ENCODE measurements around the gene PODXL2.
A peak's percentile ranks its signal among the peaks of the same experiment; 100 is the strongest.
"Not testable (repeated sequence)": the region's sequence is repeated elsewhere in the genome, so short reads cannot be mapped to it uniquely, and the experiment has no call there.

The PODXL2 gene

GRCh38 chr3:127654374-127654773 is 25.4 kb downstream of the PODXL2 start:
- no peak for DNase-seq (ENCODE audit: low read depth in 2 of 2, low spot score in 1 of 2)

- DNase-seq (ENCODE audit: low read depth in 2 of 2, low spot score in 1 of 2), result not testable (repeated sequence)
Measured at GRCh38 chr3:127654993-127655392, 26.0 kb downstream of the PODXL2 start.

- no peak for DNase-seq (ENCODE audit: low read depth in 2 of 2, low spot score in 1 of 2)
Measured at GRCh38 chr3:127655641-127656040, 26.7 kb downstream of the PODXL2 start.

GRCh38 chr3:127656906-127657305 is 27.9 kb downstream of the PODXL2 start:
- DNase-seq (ENCODE audit: low read depth in 2 of 2, low spot score in 1 of 2), result no peak

- no peak for DNase-seq (ENCODE audit: low read depth in 2 of 2, low spot score in 1 of 2)
Measured at GRCh38 chr3:127658234-127658633, 29.2 kb downstream of the PODXL2 start.

- DNase-seq (ENCODE audit: low read depth in 2 of 2, low spot score in 1 of 2), result no peak
Measured at GRCh38 chr3:127660621-127661251, 31.8 kb downstream of the PODXL2 start.

- no peak for DNase-seq (ENCODE audit: low read depth in 2 of 2, low spot score in 1 of 2)
Measured at GRCh38 chr3:127661600-127661999, 32.6 kb downstream of the PODXL2 start.

GRCh38 chr3:127662001-127662469 is 33.0 kb downstream of the PODXL2 start:
- DNase-seq (ENCODE audit: low read depth in 2 of 2, low spot score in 1 of 2), result no peak

- no peak for DNase-seq (ENCODE audit: low read depth in 2 of 2, low spot score in 1 of 2)
Measured at GRCh38 chr3:127663151-127663550, 34.2 kb downstream of the PODXL2 start.

- DNase-seq (ENCODE audit: low read depth in 2 of 2, low spot score in 1 of 2), result no peak
Measured at GRCh38 chr3:127665165-127665564, 36.2 kb downstream of the PODXL2 start.

- DNase-seq (ENCODE audit: low read depth in 2 of 2, low spot score in 1 of 2), result no peak
Measured at GRCh38 chr3:127665586-127665985, 36.6 kb downstream of the PODXL2 start.

GRCh38 chr3:127666676-127667075 is 37.7 kb downstream of the PODXL2 start:
- no peak for DNase-seq (ENCODE audit: low read depth in 2 of 2, low spot score in 1 of 2)

GRCh38 chr3:127667119-127667681 is 38.2 kb downstream of the PODXL2 start:
- no peak for DNase-seq (ENCODE audit: low read depth in 2 of 2, low spot score in 1 of 2)

GRCh38 chr3:127668906-127669305 is 39.9 kb downstream of the PODXL2 start:
- no peak for DNase-seq (ENCODE audit: low read depth in 2 of 2, low spot score in 1 of 2)

- DNase-seq (ENCODE audit: low read depth in 2 of 2, low spot score in 1 of 2), result no peak
Measured at GRCh38 chr3:127669541-127670228, 40.7 kb downstream of the PODXL2 start.

GRCh38 chr3:127670229-127670559 is 41.2 kb downstream of the PODXL2 start:
- no peak for DNase-seq (ENCODE audit: low read depth in 2 of 2, low spot score in 1 of 2)

- no peak for DNase-seq (ENCODE audit: low read depth in 2 of 2, low spot score in 1 of 2)
Measured at GRCh38 chr3:127670761-127671522, 42.0 kb downstream of the PODXL2 start.

- DNase-seq (ENCODE audit: low read depth in 2 of 2, low spot score in 1 of 2), result peak in 1 of 2 donors; percentile 18
Measured at GRCh38 chr3:127671523-127672428, 42.8 kb downstream of the PODXL2 start.

GRCh38 chr3:127672429-127673190 is 43.6 kb downstream of the PODXL2 start, which contains the start of gene ABTB1:
ABTB1 (plus strand) TSS chr3:127672952; CDS start chr3:127673026, 74 bp downstream.
- peak; percentile 54 to 75 for DNase-seq (ENCODE audit: low read depth in 2 of 2, low spot score in 1 of 2)
